ENCODE measurements around the gene CNTN5. TPM values are rescaled to one million over a fixed set of nuclear protein-coding genes. Genes with fewer than 3 reads are reported as not detected.
"Not testable (repeated sequence)": the region's sequence is repeated elsewhere in the genome, so short reads cannot be mapped to it uniquely, and the experiment has no call there.

The CNTN5 gene
- total RNA-seq, 1 donor from 2014 or later: 0.24 TPM

GRCh38 chr11:99079576-99079975, 58.8 kb downstream of the CNTN5 start:
- no peak for ATAC-seq
- Histone ChIP-seq H3K4me3 (no peak overlapping the region), H3K4me1 (no peaks in the 10 kb centered on the region), H3K36me3 (no peaks in the 10 kb centered on the region), H3K9me3 (no peaks in the 10 kb centered on the region), H3K27ac (no peak overlapping the region), H3K27me3 (ENCODE audit: low read depth) (no peaks in the 10 kb centered on the region)
- no peak for DNase-seq
- no peak for TF ChIP-seq CTCF (IDR thresholded peaks at IDR 0.05)
- intact Hi-C loops (cut with DNase I): no loop called here

- TF ChIP-seq CTCF (IDR thresholded peaks at IDR 0.05): no peak
- ATAC-seq: no peak
- intact Hi-C loops (cut with DNase I): no loop called here
Measured at GRCh38 chr11:99080154-99080553, 59.4 kb downstream of the CNTN5 start.

GRCh38 chr11:99098258-99098657, 77.5 kb downstream of the CNTN5 start:
- Histone ChIP-seq H3K27me3 (ENCODE audit: low read depth) (no peaks in the 10 kb centered on the region), H3K4me3 (no peak overlapping the region), H3K36me3 (no peaks in the 10 kb centered on the region), H3K9me3 (no peaks in the 10 kb centered on the region), H3K4me1 (no peaks in the 10 kb centered on the region), H3K27ac (no peak overlapping the region)
- ATAC-seq (no peak), DNase-seq (no peak)
- TF ChIP-seq CTCF (IDR thresholded peaks at IDR 0.05): no peak
- intact Hi-C loops (cut with DNase I): no loop called here

More at GRCh38 chr11:99080154-99080553, 59.4 kb downstream of the CNTN5 start:
- Histone ChIP-seq H3K4me3 (no peak overlapping the region), H3K4me1 (no peaks in the 10 kb centered on the region), H3K9me3 (no peaks in the 10 kb centered on the region), H3K27me3 (ENCODE audit: low read depth) (no peaks in the 10 kb centered on the region), H3K36me3 (no peaks in the 10 kb centered on the region), H3K27ac (no peak overlapping the region)
- no peak for DNase-seq

GRCh38 chr11:99098751-99099150, 78.0 kb downstream of the CNTN5 start:
- no peak for TF ChIP-seq CTCF (IDR thresholded peaks at IDR 0.05)
- no peak overlapping the region for H3K4me3 ChIP-seq
- H3K9me3 ChIP-seq: no peaks in the 10 kb centered on the region
- H3K4me1 ChIP-seq: no peaks in the 10 kb centered on the region
- no peaks in the 10 kb centered on the region for H3K27me3 ChIP-seq (ENCODE audit: low read depth)
- no peaks in the 10 kb centered on the region for H3K36me3 ChIP-seq
- DNase-seq (no peak), ATAC-seq (no peak)
- intact Hi-C loops (cut with DNase I): no loop called here
- H3K27ac ChIP-seq: no peak overlapping the region

- TF ChIP-seq CTCF (IDR thresholded peaks at IDR 0.05): no peak
- Histone ChIP-seq H3K36me3 (no peaks in the 10 kb centered on the region), H3K4me1 (no peaks in the 10 kb centered on the region), H3K4me3 (no peak overlapping the region), H3K9me3 (no peaks in the 10 kb centered on the region), H3K27ac (no peak overlapping the region), H3K27me3 (ENCODE audit: low read depth) (no peaks in the 10 kb centered on the region)
- intact Hi-C loops (cut with DNase I): no loop called here
- DNase-seq (no peak), ATAC-seq (no peak)
Measured at GRCh38 chr11:99117603-99118002, 96.9 kb downstream of the CNTN5 start.

- ATAC-seq; H3K4me3 ChIP-seq; DNase-seq; H3K36me3 ChIP-seq; H3K27ac ChIP-seq; H3K27me3 ChIP-seq (ENCODE audit: low read depth); H3K4me1 ChIP-seq; intact Hi-C loops (cut with DNase I); H3K9me3 ChIP-seq: not testable (repeated sequence)
Measured at GRCh38 chr11:99133862-99134261, 113.1 kb downstream of the CNTN5 start.

All from lower lobe of right lung (tissue), 2 donors.